Keratinocyte (primary cell): ENCODE results near the gene SPA17. TPM values are rescaled to one million over a fixed set of nuclear protein-coding genes. Genes with fewer than 3 reads are reported as not detected.

Source experiments
- DNase-seq: peaks from one replicate; pipeline ENCODE4 v3.0.0-alpha.2; 2011; ENCODE audit warnings: low read depth, missing footprints, low spot score
- FAIRE-seq: peaks from 2 replicates; lab custom pipeline; 2011; peaks lifted over from hg19 to GRCh38; lab: Jason Lieb, UNC
- H2AFZ ChIP-seq: 2 replicates; pipeline ENCODE4 v1.6.0; 2012; ENCODE audit warnings: low read length, control low read depth, inconsistent platforms; ENCODE audit not compliant: control insufficient read depth
- H3K27ac ChIP-seq: 2 replicates; pipeline ENCODE4 v1.5.1; 2011; ENCODE audit warnings: low read length; ENCODE audit not compliant: control insufficient read depth, insufficient read depth
- H3K27me3 ChIP-seq: 3 replicates; pipeline ENCODE4 v1.6.0; 2011; ENCODE audit warnings: low read length; ENCODE audit not compliant: control insufficient read depth, insufficient read depth; ENCODE audit errors: extremely low read depth
- H3K36me3 ChIP-seq, 2 experiments: 2 replicates in 1 of 2; 3 replicates in 1 of 2; pipeline ENCODE4 v1.5.1; 2011; ENCODE audit warnings: low read length in 2 of 2, mild to moderate bottlenecking in 1 of 2; ENCODE audit not compliant: control insufficient read depth in 2 of 2, insufficient read depth in 2 of 2; ENCODE audit errors: extremely low read depth in 1 of 2
- H3K4me1 ChIP-seq: 3 replicates; pipeline ENCODE4 v1.5.1; 2011; ENCODE audit warnings: low read length; ENCODE audit not compliant: control insufficient read depth, insufficient read depth; ENCODE audit errors: extremely low read depth
- H3K4me2 ChIP-seq: 3 replicates; pipeline ENCODE4 v1.6.0; 2011; ENCODE audit warnings: low read depth, low read length; ENCODE audit not compliant: control insufficient read depth, insufficient read depth; ENCODE audit errors: extremely low read depth
- H3K4me3 ChIP-seq, 3 experiments: fragments of 200-600 bp in 1 of 3; sonication (generic) in 1 of 3; 2 replicates in 2 of 3; 3 replicates in 1 of 3; pipeline ENCODE4 v1.5.1; 2011 to 2016; ENCODE audit warnings: low read length in 3 of 3, mild to moderate bottlenecking in 3 of 3, control low read depth in 2 of 3, inconsistent platforms in 1 of 3, low read depth in 1 of 3, mixed read lengths in 1 of 3, mixed run types in 1 of 3, moderate library complexity in 1 of 3; ENCODE audit not compliant: control insufficient read depth in 2 of 3, insufficient read depth in 2 of 3; ENCODE audit errors: extremely low read depth in 1 of 3
- H3K79me2 ChIP-seq: 2 replicates; pipeline ENCODE4 v1.6.0; 2012; ENCODE audit warnings: low read length; ENCODE audit not compliant: control insufficient read depth, insufficient read depth
- H3K9ac ChIP-seq: 3 replicates; pipeline ENCODE4 v1.6.0; 2011; ENCODE audit warnings: low read length; ENCODE audit not compliant: control insufficient read depth, insufficient read depth; ENCODE audit errors: extremely low read depth
- H3K9me1 ChIP-seq: 3 replicates; pipeline ENCODE4 v1.6.0; 2011; ENCODE audit warnings: low read length; ENCODE audit not compliant: control insufficient read depth, insufficient read depth; ENCODE audit errors: extremely low read depth
- H3K9me3 ChIP-seq: 2 replicates; pipeline ENCODE4 v1.5.1; 2012; ENCODE audit warnings: low read depth, low read length; ENCODE audit not compliant: control insufficient read depth
- H4K20me1 ChIP-seq: 3 replicates; pipeline ENCODE4 v1.6.0; 2011; ENCODE audit warnings: low read length; ENCODE audit not compliant: control insufficient read depth, insufficient read depth; ENCODE audit errors: extremely low read depth
- EZH2 ChIP-seq: IDR thresholded peaks from one replicate; pipeline ENCODE4 v1.6.1; 2012; ENCODE audit warnings: inconsistent platforms, mild to moderate bottlenecking, low read length, moderate library complexity
- dilution Hi-C: fragments of 300-500 bp; cut with MboI; formaldehyde crosslinking; loops from one replicate; pipeline ENCODE4 v1.7.0; 2020; ENCODE audit warnings: low sequenced_read_pairs; ENCODE audit not compliant: extremely low pct_ligation_motif_present
- polyA plus RNA-seq, 5 experiments: library from polyadenylated mRNA; depleted of rRNA in 3 of 5; stranded (reverse) in 3 of 5; stranded (forward) in 1 of 5; unstranded in 1 of 5; fragments of >200 nt; gene quantifications; 1 replicate in 1 of 5; 2 replicates in 3 of 5; 3 replicates in 1 of 5; pipeline versions ENCODE4 v1.2.1 to v1.2.3, GENCODE V29; 2011 to 2012; ENCODE audit warnings: missing spikeins in 2 of 5, low read depth in 1 of 5, low replicate concordance in 1 of 5
- TF ChIP-seq, protein P1 (sequence below), 3 experiments: IDR thresholded peaks in 1 of 3; conservative IDR thresholded peaks in 1 of 3; optimal IDR thresholded peaks in 1 of 3; 2 replicates in 2 of 3; 3 replicates in 1 of 3; pipeline versions ENCODE3 to v1.5.1; 2011; ENCODE audit warnings: low read length in 3 of 3, mild to moderate bottlenecking in 3 of 3, moderate library complexity in 2 of 3, control low read depth in 1 of 3, inconsistent platforms in 1 of 3; ENCODE audit not compliant: insufficient read depth in 2 of 3; ENCODE audit errors: extremely low read depth in 1 of 3

SPA17 gene
- polyA plus RNA-seq, 1 donor (not counting 4 experiments of a cell fraction or from before 2014, with no cell fraction given), result 19.5 TPM

DNA sequence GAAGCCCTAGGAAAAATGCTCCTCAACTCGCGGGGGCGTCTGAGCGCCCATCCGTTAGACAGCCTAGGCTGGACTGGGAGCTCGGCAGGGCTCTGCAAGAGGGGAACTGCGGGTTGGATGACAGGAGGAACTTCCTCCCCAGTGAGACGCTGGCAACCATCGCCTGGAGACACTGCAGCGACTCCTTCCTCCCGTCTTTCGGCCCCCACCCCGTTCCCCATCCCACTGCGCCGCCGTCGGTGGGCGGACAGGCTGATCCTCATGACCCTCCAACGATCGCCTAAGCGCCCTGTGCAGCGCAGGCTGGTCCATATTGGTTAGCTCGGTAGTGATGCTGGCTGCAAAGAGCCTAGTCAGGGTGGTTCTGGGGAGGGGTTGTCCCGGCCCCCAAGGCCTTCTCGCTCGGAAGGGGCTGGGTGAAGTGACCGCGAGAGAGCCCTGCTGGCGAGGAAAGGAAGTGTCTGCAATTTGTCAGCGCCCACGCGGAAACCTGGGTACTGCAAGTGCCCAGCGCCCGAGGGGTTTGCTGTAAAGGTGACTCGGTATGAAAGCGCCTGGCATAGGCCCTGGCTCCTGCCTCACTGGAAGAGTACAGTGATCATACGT is 66.7 kb downstream of the SPA17 start:
- H2AFZ ChIP-seq, result peak overlapping the region; percentile 58
- H3K36me3 ChIP-seq, result no peaks in the 10 kb centered on the region
- peaks cover 66% of the 10 kb centered on the region for H3K27me3 ChIP-seq
- peak overlapping the region; percentile 25 to 67 (median 65) for H3K4me3 ChIP-seq
- peaks cover 7% of the 10 kb centered on the region for H3K4me1 ChIP-seq
- dilution Hi-C loops, result no loop called here
- DNase-seq, result no peak
- peak; percentile 76 for TF ChIP-seq EZH2
- TF ChIP-seq, protein P1, sequence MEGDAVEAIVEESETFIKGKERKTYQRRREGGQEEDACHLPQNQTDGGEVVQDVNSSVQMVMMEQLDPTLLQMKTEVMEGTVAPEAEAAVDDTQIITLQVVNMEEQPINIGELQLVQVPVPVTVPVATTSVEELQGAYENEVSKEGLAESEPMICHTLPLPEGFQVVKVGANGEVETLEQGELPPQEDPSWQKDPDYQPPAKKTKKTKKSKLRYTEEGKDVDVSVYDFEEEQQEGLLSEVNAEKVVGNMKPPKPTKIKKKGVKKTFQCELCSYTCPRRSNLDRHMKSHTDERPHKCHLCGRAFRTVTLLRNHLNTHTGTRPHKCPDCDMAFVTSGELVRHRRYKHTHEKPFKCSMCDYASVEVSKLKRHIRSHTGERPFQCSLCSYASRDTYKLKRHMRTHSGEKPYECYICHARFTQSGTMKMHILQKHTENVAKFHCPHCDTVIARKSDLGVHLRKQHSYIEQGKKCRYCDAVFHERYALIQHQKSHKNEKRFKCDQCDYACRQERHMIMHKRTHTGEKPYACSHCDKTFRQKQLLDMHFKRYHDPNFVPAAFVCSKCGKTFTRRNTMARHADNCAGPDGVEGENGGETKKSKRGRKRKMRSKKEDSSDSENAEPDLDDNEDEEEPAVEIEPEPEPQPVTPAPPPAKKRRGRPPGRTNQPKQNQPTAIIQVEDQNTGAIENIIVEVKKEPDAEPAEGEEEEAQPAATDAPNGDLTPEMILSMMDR (optimal IDR thresholded peaks at IDR 0.05 in 1 of 3, IDR thresholded peaks at IDR 0.05 in 1 of 3, conservative IDR thresholded peaks at IDR 0.05 in 1 of 3; ENCODE audit: extremely low read depth in 1 of 3, insufficient read depth in 2 of 3, low read length in 3 of 3), result peak; percentile 26 to 49 (median 42)
- FAIRE-seq, result no peak
- H3K9me3 ChIP-seq, result no peaks in the 10 kb centered on the region
- H3K4me2 ChIP-seq, result peak overlapping the region; percentile 85
- no peak overlapping the region for H3K27ac ChIP-seq
- H3K9ac ChIP-seq, result peak overlapping the region; percentile 24
- H3K9me1 ChIP-seq, result no peaks in the 10 kb centered on the region
- no peaks in the 10 kb centered on the region for H3K79me2 ChIP-seq
- no peaks in the 10 kb centered on the region for H4K20me1 ChIP-seq

- dilution Hi-C loops, result no loop called here
- no peaks in the 10 kb centered on the region for H4K20me1 ChIP-seq
Observed at GRCh38 chr11:124742555-124742954, 68.9 kb downstream of the SPA17 start.

More at GRCh38 chr11:124742555-124742954, 68.9 kb downstream of the SPA17 start:
- DNase-seq (no peak), FAIRE-seq (no peak)
- Histone ChIP-seq H3K4me2 (no peak overlapping the region), H3K4me1 (peaks cover 15% of the 10 kb centered on the region), H3K9me1 (no peaks in the 10 kb centered on the region), H3K9me3 (no peaks in the 10 kb centered on the region), H3K27me3 (peaks cover 64% of the 10 kb centered on the region), H2AFZ (no peak overlapping the region), H3K4me3 (no peak overlapping the region), H3K27ac (no peak overlapping the region), H3K36me3 (no peaks in the 10 kb centered on the region), H3K9ac (no peak overlapping the region), H3K79me2 (no peaks in the 10 kb centered on the region)
- TF ChIP-seq, protein P1 (optimal IDR thresholded peaks at IDR 0.05 in 1 of 3, IDR thresholded peaks at IDR 0.05 in 1 of 3, conservative IDR thresholded peaks at IDR 0.05 in 1 of 3; ENCODE audit: extremely low read depth in 1 of 3, insufficient read depth in 2 of 3, low read length in 3 of 3), result no peak
- TF ChIP-seq EZH2, result no peak
